ENCODE measurements around the gene MYL11.

- TF ChIP-seq, protein P1, sequence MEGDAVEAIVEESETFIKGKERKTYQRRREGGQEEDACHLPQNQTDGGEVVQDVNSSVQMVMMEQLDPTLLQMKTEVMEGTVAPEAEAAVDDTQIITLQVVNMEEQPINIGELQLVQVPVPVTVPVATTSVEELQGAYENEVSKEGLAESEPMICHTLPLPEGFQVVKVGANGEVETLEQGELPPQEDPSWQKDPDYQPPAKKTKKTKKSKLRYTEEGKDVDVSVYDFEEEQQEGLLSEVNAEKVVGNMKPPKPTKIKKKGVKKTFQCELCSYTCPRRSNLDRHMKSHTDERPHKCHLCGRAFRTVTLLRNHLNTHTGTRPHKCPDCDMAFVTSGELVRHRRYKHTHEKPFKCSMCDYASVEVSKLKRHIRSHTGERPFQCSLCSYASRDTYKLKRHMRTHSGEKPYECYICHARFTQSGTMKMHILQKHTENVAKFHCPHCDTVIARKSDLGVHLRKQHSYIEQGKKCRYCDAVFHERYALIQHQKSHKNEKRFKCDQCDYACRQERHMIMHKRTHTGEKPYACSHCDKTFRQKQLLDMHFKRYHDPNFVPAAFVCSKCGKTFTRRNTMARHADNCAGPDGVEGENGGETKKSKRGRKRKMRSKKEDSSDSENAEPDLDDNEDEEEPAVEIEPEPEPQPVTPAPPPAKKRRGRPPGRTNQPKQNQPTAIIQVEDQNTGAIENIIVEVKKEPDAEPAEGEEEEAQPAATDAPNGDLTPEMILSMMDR (IDR thresholded peaks at IDR 0.05) = no peak
- TF ChIP-seq POLR2A (IDR thresholded peaks at IDR 0.05) = no peak
- TF ChIP-seq POLR2AphosphoS5 (IDR thresholded peaks at IDR 0.05) = no peak
Measured at GRCh38 chr16:30348929-30349328, 25.7 kb upstream of the MYL11 start.
